HCT116 (cell line): Measurements from ENCODE around the gene KAZN. TPM values are rescaled to one million over a fixed set of nuclear protein-coding genes. Genes with fewer than 3 reads are reported as not detected.

Experiments used
- ATAC-seq: fragments of 200-7000 bp; cut with Tn5 transposase; 2 replicates; pipeline ENCODE4 v1.9.1; 2020; ENCODE audit warnings: mild to moderate bottlenecking, moderate library complexity
- BruUV-seq: library from RNA; stranded (reverse); fragments of 400-500 nt; replicated peaks from 2 replicates; lab custom pipeline; 2021; lab: Mats Ljungman, UMichigan
- CTCF ChIA-PET: fragments of 300-600 bp; sonication (Branson Sonifier 250); formaldehyde crosslinking; loops from one replicate; lab custom pipeline; 2021; ENCODE audit warnings: antibody characterized with exemption; lab: Charles Lee
- POLR2A ChIA-PET: fragments of 300-600, 350-600 bp; sonication (Branson Sonifier 250); formaldehyde crosslinking; loops from one replicate; lab custom pipeline; 2021; ENCODE audit warnings: antibody characterized with exemption; lab: Charles Lee
- RAD21 ChIA-PET, 2 experiments: fragments of 300-600 bp; sonication (Branson Sonifier 250); formaldehyde crosslinking; loops; one replicate each; lab custom pipeline; 2023; ENCODE audit warnings: low total read pairs in 2 of 2; ENCODE audit not compliant: uncharacterized antibody in 2 of 2, unreplicated experiment in 2 of 2, low non-redundant PET in 1 of 2; lab: Charles Lee
- DNase-seq: peaks from one replicate; pipeline ENCODE4 v3.0.0-alpha.2; 2010; ENCODE audit warnings: low read depth, low spot score
- H2AFZ ChIP-seq: fragments of 200-600 bp; shearing (Covaris generic), sonication (generic); 2 replicates; pipeline ENCODE4 v1.6.1; 2017; ENCODE audit warnings: low read depth, mixed run types, mixed read lengths, antibody characterized with exemption, low read length; ENCODE audit not compliant: poor library complexity, severe bottlenecking
- H3K27ac ChIP-seq: 2 replicates; pipeline ENCODE4 v1.5.1; 2012; ENCODE audit warnings: low read depth, low read length
- H3K27me3 ChIP-seq: fragments of 200-600 bp; sonication (generic); 2 replicates; pipeline ENCODE4 v1.6.1; 2016; ENCODE audit warnings: mixed run types, low read length, mixed read lengths; ENCODE audit not compliant: insufficient read depth
- H3K36me3 ChIP-seq, 2 experiments: fragments of 200-500 bp in 1 of 2; fragments of 200-600 bp in 1 of 2; sonication (Bioruptor generic) in 1 of 2; sonication (generic) in 1 of 2; 2 replicates each; pipeline versions ENCODE4 v1.5.1 to v1.6.1; 2014 to 2016; ENCODE audit warnings: low read length in 2 of 2, inconsistent platforms in 1 of 2, mixed read lengths in 1 of 2, mixed run types in 1 of 2; ENCODE audit not compliant: insufficient read depth in 2 of 2, control insufficient read depth in 1 of 2
- H3K4me1 ChIP-seq, 2 experiments: fragments of 200-600 bp in 1 of 2; sonication (generic) in 1 of 2; 2 replicates each; pipeline versions ENCODE4 v1.5.1 to v1.6.1; 2012 to 2017; ENCODE audit warnings: low read length in 2 of 2, inconsistent platforms in 1 of 2, mild to moderate bottlenecking in 1 of 2, mixed read lengths in 1 of 2, mixed run types in 1 of 2, moderate library complexity in 1 of 2; ENCODE audit not compliant: insufficient read depth in 2 of 2, control insufficient read depth in 1 of 2
- H3K4me2 ChIP-seq: fragments of 200-600 bp; sonication (generic); 2 replicates; pipeline ENCODE4 v1.6.1; 2017; ENCODE audit warnings: mixed run types, low read length, mixed read lengths
- H3K4me3 ChIP-seq, 2 experiments: fragments of 200-600 bp in 1 of 2; sonication (generic) in 1 of 2; replicated peaks in 1 of 2; 2 replicates each; pipeline ENCODE4 v1.5.1; 2011 to 2016; ENCODE audit warnings: low read length in 2 of 2, control low read depth in 1 of 2, low read depth in 1 of 2, mild to moderate bottlenecking in 1 of 2, mixed read lengths in 1 of 2, mixed run types in 1 of 2
- H3K79me2 ChIP-seq: fragments of 200-600 bp; sonication (generic); 2 replicates; pipeline ENCODE4 v1.6.1; 2017; ENCODE audit warnings: mild to moderate bottlenecking, mixed run types, low read length, moderate library complexity, mixed read lengths; ENCODE audit not compliant: insufficient read depth
- H3K9ac ChIP-seq: fragments of 200-600 bp; sonication (generic); 2 replicates; pipeline ENCODE4 v1.6.1; 2016; ENCODE audit warnings: low read length, mixed read lengths
- H3K9me2 ChIP-seq: fragments of 200-600 bp; sonication (generic), shearing (Covaris generic); 2 replicates; pipeline ENCODE4 v1.6.1; 2017; ENCODE audit warnings: mixed run types, mild to moderate bottlenecking, moderate library complexity; ENCODE audit not compliant: insufficient read depth
- H3K9me3 ChIP-seq, 2 experiments: fragments of 200-500 bp in 1 of 2; fragments of 200-600 bp in 1 of 2; sonication (Bioruptor generic) in 1 of 2; sonication (generic) in 1 of 2; 2 replicates each; pipeline ENCODE4 v1.6.1; 2014 to 2017; ENCODE audit warnings: low read length in 2 of 2, mixed read lengths in 2 of 2, inconsistent platforms in 1 of 2, low read depth in 1 of 2, mild to moderate bottlenecking in 1 of 2, mixed run types in 1 of 2, moderate library complexity in 1 of 2; ENCODE audit not compliant: control insufficient read depth in 1 of 2, insufficient read depth in 1 of 2
- H4K20me1 ChIP-seq: fragments of 200-600 bp; sonication (generic), shearing (Covaris generic); 2 replicates; pipeline ENCODE4 v1.6.1; 2017; ENCODE audit warnings: mixed run types, mild to moderate bottlenecking, moderate library complexity; ENCODE audit not compliant: insufficient read depth
- CBX3 ChIP-seq: IDR thresholded peaks from 2 replicates; pipeline ENCODE4 v1.6.1; 2012; ENCODE audit warnings: low read depth
- EGR1 ChIP-seq: IDR thresholded peaks from 2 replicates; pipeline ENCODE4 v1.6.1; 2012; ENCODE audit warnings: low read depth
- POLR2AphosphoS5 ChIP-seq: IDR thresholded peaks from 2 replicates; pipeline ENCODE4 v1.6.1; 2011; ENCODE audit warnings: mild to moderate bottlenecking, low read depth, low read length, moderate library complexity
- TCF7L2 ChIP-seq: IDR thresholded peaks from 2 replicates; pipeline ENCODE4 v1.7.0; 2011; ENCODE audit warnings: borderline replicate concordance, inconsistent platforms; ENCODE audit not compliant: insufficient read depth, insufficient read length; ENCODE audit errors: extremely low read depth
- ZNF274 ChIP-seq: fragments of 200-500 bp; sonication (Bioruptor generic); IDR thresholded peaks from 2 replicates; pipeline ENCODE4 v1.6.1; 2014; ENCODE audit warnings: mild to moderate bottlenecking, low read depth, low read length, inconsistent platforms
- intact Hi-C: fragments of 100-400 bp; cut with micrococcal nuclease; formaldehyde crosslinking; loops from 2 replicates; pipeline ENCODE4 v1.10.0; 2022
- total RNA-seq: library from RNA; stranded (reverse); gene quantifications from one replicate; pipeline ENCODE4 v1.2.1, GENCODE V29; 2021; ENCODE audit not compliant: unreplicated experiment
- TF ChIP-seq, protein P1 (sequence below): IDR thresholded peaks from 2 replicates; pipeline ENCODE4 v1.6.1; 2012

The KAZN gene
- total RNA-seq, 1 experiment from 2014 or later, result 13.4 TPM

- no peaks in the 10 kb centered on the region for H3K36me3 ChIP-seq
- DNase-seq (no peak), ATAC-seq (no peak)
- H3K79me2 ChIP-seq, result no peaks in the 10 kb centered on the region
- no peak overlapping the region for H3K4me3 ChIP-seq
- ChIA-PET RAD21 (interaction anchor here in 1 of 2 experiments (1.2 kb wide), 1 partner anchor 9 kb away, joined by 3 read pairs; no protein-coding TSS in a partner anchor), POLR2A (no interaction called here), CTCF (interaction anchor here (0.8 kb wide), 1 partner anchor 9 kb away, joined by 3 read pairs; no protein-coding TSS in a partner anchor)
- TF ChIP-seq EGR1, result no peak
- peak; percentile 28 for TF ChIP-seq TCF7L2
- no peak for TF ChIP-seq CBX3
- no peak for TF ChIP-seq POLR2AphosphoS5
- TF ChIP-seq, protein P1, sequence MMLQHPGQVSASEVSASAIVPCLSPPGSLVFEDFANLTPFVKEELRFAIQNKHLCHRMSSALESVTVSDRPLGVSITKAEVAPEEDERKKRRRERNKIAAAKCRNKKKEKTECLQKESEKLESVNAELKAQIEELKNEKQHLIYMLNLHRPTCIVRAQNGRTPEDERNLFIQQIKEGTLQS, result no peak
- no peak overlapping the region for H3K9ac ChIP-seq
- peaks cover 0 to 18% of the 10 kb centered on the region in 2 experiments; a peak in 2 of 4 replicates for H3K4me1 ChIP-seq
- intact Hi-C loops, result no loop called here
- BruUV-seq, result no TSS peak
- no peaks in the 10 kb centered on the region for H3K9me2 ChIP-seq
- no peak overlapping the region for H2AFZ ChIP-seq
- no peak overlapping the region for H3K27ac ChIP-seq
- H3K4me2 ChIP-seq, result no peak overlapping the region
- no peaks in the 10 kb centered on the region for H3K9me3 ChIP-seq
- H3K27me3 ChIP-seq, result peaks cover 4% of the 10 kb centered on the region; the same call in 1 of the 2 replicates
- H4K20me1 ChIP-seq, result no peaks in the 10 kb centered on the region
Observed at GRCh38 chr1:14733048-14733778, 134.7 kb downstream of the KAZN start.

GRCh38 chr1:14733779-14734140 lies 135.3 kb downstream of the KAZN start:
- no peak overlapping the region for H3K9ac ChIP-seq
- no peak for TF ChIP-seq ZNF274
- ChIA-PET CTCF (interaction anchor here (0.8 kb wide), 1 partner anchor 8 kb away, joined by 3 read pairs; no protein-coding TSS in a partner anchor), RAD21 (interaction anchor here in 1 of 2 experiments (1.2 kb wide), 1 partner anchor 8 kb away, joined by 3 read pairs; no protein-coding TSS in a partner anchor), POLR2A (no interaction called here)
- H3K36me3 ChIP-seq, result no peaks in the 10 kb centered on the region
- H3K4me3 ChIP-seq, result no peak overlapping the region
- no peaks in the 10 kb centered on the region for H4K20me1 ChIP-seq
- no peak for DNase-seq
- no peak overlapping the region for H3K27ac ChIP-seq
- H3K79me2 ChIP-seq, result no peaks in the 10 kb centered on the region
- intact Hi-C loops, result no loop called here
- no peak overlapping the region for H3K4me2 ChIP-seq
- H3K9me3 ChIP-seq, result no peaks in the 10 kb centered on the region
- no peak overlapping the region for H2AFZ ChIP-seq
- H3K4me1 ChIP-seq, result peaks cover 0 to 18% of the 10 kb centered on the region in 2 experiments; a peak in 2 of 4 replicates
- ATAC-seq, result no peak
- no TSS peak for BruUV-seq
- H3K9me2 ChIP-seq, result no peaks in the 10 kb centered on the region
- peaks cover 4% of the 10 kb centered on the region; the same call in 1 of the 2 replicates for H3K27me3 ChIP-seq
